ENCODE data around the gene IMPDH2. TPM values are rescaled to one million over a fixed set of nuclear protein-coding genes. Genes with fewer than 3 reads are reported as not detected.
"Not testable (repeated sequence)": the region's sequence is repeated elsewhere in the genome, so short reads cannot be mapped to it uniquely, and the experiment has no call there.

The IMPDH2 gene
- total and polyA plus RNA-seq, 10 of the 15 experiments (the other 5 are each of a cell fraction or from before 2014, with no cell fraction given) = 190 to 424 (median 345) TPM

- H3K27ac ChIP-seq (ENCODE audit: control insufficient read depth, insufficient read depth) = not testable (repeated sequence)
Observed at GRCh38 chr3:49008627-49009026, 20.6 kb downstream of the IMPDH2 start.

GRCh38 chr3:49007771-49008528 is 21.2 kb downstream of the IMPDH2 start:
- peak overlapping the region; percentile 83 for H3K4me3 ChIP-seq
- SMC1A ChIA-PET (ENCODE audit: uncharacterized antibody, unreplicated experiment) = interaction anchor here (1.0 to 4.9 kb wide), 6 partner anchors 11 to 86 kb away, joined by 5 to 57 read pairs (median 6); partner anchors contain the start of genes DALRD3, IMPDH2, NDUFAF3 and P4HTM
- RAD21 ChIA-PET (ENCODE audit: unreplicated experiment) = interaction anchor here (0.6 to 3.7 kb wide), 12 partner anchors 10 to 444 kb away, joined by 3 to 44 read pairs (median 6); partner anchors contain the start of genes DALRD3, IMPDH2, NDUFAF3 and P4HTM

More at GRCh38 chr3:49008627-49009026, 20.6 kb downstream of the IMPDH2 start:
- H3K27me3 ChIP-seq (replicated peaks in 1 of 2; ENCODE audit: control insufficient read depth in 2 of 2, insufficient read depth in 2 of 2, low read length in 1 of 2); intact Hi-C loops (cut with micrococcal nuclease; ENCODE audit: unreplicated experiment); DNase-seq (ENCODE audit: low read depth, low spot score); H4K20me1 ChIP-seq (ENCODE audit: control insufficient read depth, insufficient read depth); H2AFZ ChIP-seq (ENCODE audit: control insufficient read depth, low read depth, low read length); ATAC-seq; in situ Hi-C loops (cut with MboI); H3K9me3 ChIP-seq (replicated peaks; ENCODE audit: control insufficient read depth, insufficient read depth, low read length); FAIRE-seq: not testable (repeated sequence)
- ChIA-PET SMC1A (ENCODE audit: uncharacterized antibody, unreplicated experiment) (interaction anchor here (2.6 to 4.9 kb wide), 2 partner anchors 10 to 19 kb away, joined by 21 to 57 read pairs; partner anchors contain the start of genes DALRD3 and P4HTM), POLR2A (interaction anchor here (0.6 to 4.0 kb wide), 7 partner anchors 9 to 461 kb away, joined by 3 to 67 read pairs (median 7); partner anchors contain the start of genes DALRD3, IMPDH2, IP6K2 and P4HTM), CTCF (interaction anchor here (0.5 to 5.5 kb wide), 4 partner anchors 11 to 58 kb away, joined by 4 to 123 read pairs (median 44); partner anchors contain the start of genes DALRD3, IMPDH2, NDUFAF3 and P4HTM), RAD21 (ENCODE audit: unreplicated experiment) (interaction anchor here (1.0 to 3.7 kb wide), 4 partner anchors 10 to 85 kb away, joined by 4 to 44 read pairs (median 30); partner anchors contain the start of genes DALRD3, NDUFAF3, P4HTM and QRICH1)
- WGBS (ENCODE audit: insufficient coverage, insufficient replicate concordance, low lambda C conversion rate, missing lambda C conversion rate) = 91% methylated on average over 5 of the region's 5 CpGs
- TF ChIP-seq POLR2AphosphoS5 (IDR thresholded peaks at IDR 0.05; ENCODE audit: low read length) = 0 out of 2 replicates have a peak, but pooled peaks have one; percentile 5
- peaks cover 30% of the 10 kb centered on the region for H3K79me2 ChIP-seq (ENCODE audit: control insufficient read depth, insufficient read depth, low read length)
- peaks cover 16% of the 10 kb centered on the region for H3K4me1 ChIP-seq (ENCODE audit: control insufficient read depth, insufficient read depth, low read length)
- peak overlapping the region; percentile 61 for H3K9ac ChIP-seq (ENCODE audit: control insufficient read depth, insufficient read depth, low read length)
- TSS peak; percentile 58 for BruUV-seq (replicated peaks)
- peak overlapping the region; percentile 83 for H3K4me3 ChIP-seq
- peaks cover 10 to 11% of the 10 kb centered on the region in 2 experiments for H3K36me3 ChIP-seq (ENCODE audit: control insufficient read depth in 2 of 2, insufficient read depth in 2 of 2, low read length in 1 of 2)
- H3K4me2 ChIP-seq (ENCODE audit: control insufficient read depth, insufficient read depth) = peak overlapping the region; percentile 91

More at GRCh38 chr3:49007771-49008528, 21.2 kb downstream of the IMPDH2 start:
- DNase-seq (ENCODE audit: low read depth, low spot score) (no peak), ATAC-seq (peak; percentile 82), FAIRE-seq (peak; percentile 38)
- peak overlapping the region; percentile 89 for H3K27ac ChIP-seq (ENCODE audit: control insufficient read depth, insufficient read depth)
- H3K4me1 ChIP-seq (ENCODE audit: control insufficient read depth, insufficient read depth, low read length) = peaks cover 16% of the 10 kb centered on the region
- peaks cover 5 to 8% of the 10 kb centered on the region in 2 experiments; a peak in 3 of 4 replicates for H3K36me3 ChIP-seq (ENCODE audit: control insufficient read depth in 2 of 2, insufficient read depth in 2 of 2, low read length in 1 of 2)
- intact Hi-C loops (cut with micrococcal nuclease; ENCODE audit: unreplicated experiment) (loop anchor here (1.0 to 2.0 kb wide), 2 partner anchors 13 to 17 kb away; partner anchors contain the start of gene P4HTM), in situ Hi-C loops (cut with MboI) (no loop called here)
- no peaks in the 10 kb centered on the region for H3K27me3 ChIP-seq (replicated peaks in 1 of 2; ENCODE audit: control insufficient read depth in 2 of 2, insufficient read depth in 2 of 2, low read length in 1 of 2)
- ChIA-PET CTCF (interaction anchor here (1.0 to 5.5 kb wide), 9 partner anchors 11 to 86 kb away, joined by 3 to 123 read pairs (median 7); partner anchors contain the start of genes DALRD3, IMPDH2, NDUFAF3 and P4HTM), POLR2A (interaction anchor here (0.6 to 4.0 kb wide), 19 partner anchors 10 to 568 kb away, joined by 3 to 69 read pairs (median 5); partner anchors contain the start of genes CCDC51, DALRD3, IMPDH2 and NDUFAF3)
- H2AFZ ChIP-seq (ENCODE audit: control insufficient read depth, low read depth, low read length) = peak overlapping the region; percentile 68
- no peaks in the 10 kb centered on the region for H3K9me3 ChIP-seq (replicated peaks; ENCODE audit: control insufficient read depth, insufficient read depth, low read length)
- peaks cover 8% of the 10 kb centered on the region; the same call in 1 of the 2 replicates for H4K20me1 ChIP-seq (ENCODE audit: control insufficient read depth, insufficient read depth)
- TF ChIP-seq NR2C1 (IDR thresholded peaks at IDR 0.05) (no peak), MLLT1 (IDR thresholded peaks at IDR 0.05) (0 out of 2 replicates have a peak, but pooled peaks have one; percentile 2), SMARCA5 (IDR thresholded peaks at IDR 0.05) (0 out of 2 replicates have a peak, but pooled peaks have one; percentile 0), HDGF (IDR thresholded peaks at IDR 0.05) (peak; percentile 59), IKZF2 (IDR thresholded peaks at IDR 0.05) (0 out of 4 replicates have a peak, but pooled peaks of 1 of the 2 experiments have one; percentile 30), LARP7 (IDR thresholded peaks at IDR 0.05) (0 out of 2 replicates have a peak, but pooled peaks have one; percentile 31), EGR1 (IDR thresholded peaks at IDR 0.05; ENCODE audit: borderline replicate concordance in 1 of 2, low read depth in 2 of 2, low read length in 2 of 2) (peak in 1 of 2 experiments; percentile 77; a peak in 2 of 3 replicates), POLR2AphosphoS5 (IDR thresholded peaks at IDR 0.05; ENCODE audit: low read length) (0 out of 2 replicates have a peak, but pooled peaks have one; percentile 8), HSF1 (IDR thresholded peaks at IDR 0.05; ENCODE audit: low read depth, low read length) (no peak)
- no TSS peak for BruUV-seq (replicated peaks)
- H3K9ac ChIP-seq (ENCODE audit: control insufficient read depth, insufficient read depth, low read length) = peak overlapping the region; percentile 96
- WGBS (ENCODE audit: insufficient coverage, insufficient replicate concordance, low lambda C conversion rate, missing lambda C conversion rate) = 13% methylated on average over 33 of the region's 41 CpGs
- peak overlapping the region; percentile 91 for H3K4me2 ChIP-seq (ENCODE audit: control insufficient read depth, insufficient read depth)
- H3K79me2 ChIP-seq (ENCODE audit: control insufficient read depth, insufficient read depth, low read length) = peaks cover 30% of the 10 kb centered on the region

All from GM12878 (cell line).